ENCODE data around the gene NOS1.

The NOS1 gene

GRCh38 chr12:117350140-117350539 lies 11.3 kb downstream of the NOS1 start:
- TF ChIP-seq CTCF (conservative IDR thresholded peaks at IDR 0.05; ENCODE audit: low read depth, low read length): no peak
- DNase-seq (ENCODE audit: low read depth): no peak
- no peak overlapping the region for H3K4me3 ChIP-seq (ENCODE audit: low read depth, low read length)

- TF ChIP-seq CTCF (conservative IDR thresholded peaks at IDR 0.05; ENCODE audit: low read depth, low read length): no peak
- no peak overlapping the region for H3K4me3 ChIP-seq (ENCODE audit: low read depth, low read length)
- DNase-seq (ENCODE audit: low read depth): no peak
Observed at GRCh38 chr12:117347588-117347987, 13.8 kb downstream of the NOS1 start.

- H3K4me3 ChIP-seq (ENCODE audit: low read depth, low read length): no peak overlapping the region
- no peak for DNase-seq (ENCODE audit: low read depth)
- TF ChIP-seq CTCF (conservative IDR thresholded peaks at IDR 0.05; ENCODE audit: low read depth, low read length): no peak
Observed at GRCh38 chr12:117344716-117345115, 16.7 kb downstream of the NOS1 start.

- TF ChIP-seq CTCF (conservative IDR thresholded peaks at IDR 0.05; ENCODE audit: low read depth, low read length): no peak
- DNase-seq (ENCODE audit: low read depth): no peak
- no peak overlapping the region for H3K4me3 ChIP-seq (ENCODE audit: low read depth, low read length)
Observed at GRCh38 chr12:117343849-117344248, 17.6 kb downstream of the NOS1 start.

- DNase-seq (ENCODE audit: low read depth): no peak
- H3K4me3 ChIP-seq (ENCODE audit: low read depth, low read length): no peak overlapping the region
- no peak for TF ChIP-seq CTCF (conservative IDR thresholded peaks at IDR 0.05; ENCODE audit: low read depth, low read length)
Observed at GRCh38 chr12:117343296-117343695, 18.1 kb downstream of the NOS1 start.

GRCh38 chr12:117342682-117343081 lies 18.7 kb downstream of the NOS1 start:
- no peak overlapping the region for H3K4me3 ChIP-seq (ENCODE audit: low read depth, low read length)
- DNase-seq (ENCODE audit: low read depth): no peak
- no peak for TF ChIP-seq CTCF (conservative IDR thresholded peaks at IDR 0.05; ENCODE audit: low read depth, low read length)

- no peak for DNase-seq (ENCODE audit: low read depth)
- no peak for TF ChIP-seq CTCF (conservative IDR thresholded peaks at IDR 0.05; ENCODE audit: low read depth, low read length)
- H3K4me3 ChIP-seq (ENCODE audit: low read depth, low read length): no peak overlapping the region
Observed at GRCh38 chr12:117342247-117342646, 19.2 kb downstream of the NOS1 start.

Data from choroid plexus epithelial cell (primary cell).